Measurements from ENCODE around the gene RNF113A.
"Not testable (repeated sequence)": the region's sequence is repeated elsewhere in the genome, so short reads cannot be mapped to it uniquely, and the experiment has no call there.

Gene RNF113A

DNA sequence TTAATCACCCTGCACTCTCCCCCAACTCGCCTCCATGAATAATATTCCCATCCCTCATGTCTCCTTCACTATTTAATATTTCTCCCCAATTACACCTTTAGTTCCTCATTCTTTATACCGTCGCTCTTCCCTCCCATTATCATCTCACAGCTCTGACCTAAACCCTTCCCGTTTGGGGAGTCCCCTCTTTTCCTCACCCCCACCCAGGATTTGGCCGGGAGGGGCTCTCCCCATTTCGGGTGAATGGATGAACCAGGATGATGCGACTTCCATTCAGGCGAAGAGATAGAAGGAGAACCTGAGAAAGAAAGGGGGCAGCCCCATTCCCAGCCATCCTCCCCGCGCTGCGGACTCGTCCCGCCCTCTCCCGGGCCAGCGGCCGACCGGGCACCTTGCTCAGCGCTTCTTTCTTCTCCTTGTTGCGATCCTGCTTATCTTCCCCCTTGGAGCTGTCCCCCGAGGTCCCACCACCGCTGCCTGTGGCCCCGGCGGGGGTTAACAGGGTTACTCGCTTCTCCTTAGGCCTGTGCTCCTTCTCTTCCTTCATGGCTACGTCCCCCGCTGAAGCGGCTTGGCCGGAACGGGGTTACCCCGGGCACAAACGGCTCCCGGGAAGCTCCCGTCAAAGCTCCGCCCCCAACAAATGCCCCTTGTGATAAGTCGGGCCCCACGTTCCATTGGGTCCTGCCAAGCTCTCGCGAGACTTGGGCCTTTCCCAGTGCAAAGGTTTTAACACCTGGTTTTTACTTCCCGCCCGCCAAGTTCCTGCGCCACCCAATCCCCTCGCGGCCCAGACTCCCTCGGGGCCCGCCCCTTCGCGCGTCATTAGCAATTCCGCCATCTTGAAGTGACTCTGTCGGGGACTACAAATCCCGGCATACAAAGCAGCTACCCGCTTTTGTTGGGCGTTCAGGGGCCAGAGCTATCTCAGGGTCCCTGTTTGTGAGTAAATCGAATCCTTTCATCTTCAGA is 18.9 kb downstream of the RNF113A start, which contains the start of gene UPF3B:
TSS of gene UPF3B (minus strand) at position 582 of the 972 bp plus-strand sequence. CDS start at position 547, 35 bp downstream.
- peak; percentile 2 to 96 (median 87) for DNase-seq

DNA sequence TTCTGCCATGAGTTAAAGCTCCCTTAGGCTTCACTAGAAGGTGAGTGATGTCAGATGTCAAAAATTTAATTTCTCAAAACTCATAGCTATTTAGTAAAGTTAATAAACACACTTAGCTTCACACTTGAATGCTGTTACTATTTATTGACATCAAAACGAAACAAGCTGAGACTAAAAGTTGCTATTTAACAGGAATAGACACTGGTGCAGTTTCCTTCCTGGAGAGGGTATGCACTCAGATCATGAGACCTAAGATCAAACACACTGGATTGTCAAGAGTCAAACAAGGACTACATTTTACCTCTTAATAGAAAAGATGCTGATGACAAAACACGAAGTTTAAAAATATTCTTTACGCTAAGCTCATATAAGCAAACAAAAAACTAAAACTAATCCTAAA is 37.6 kb downstream of the RNF113A start:
- no peak for DNase-seq

DNA sequence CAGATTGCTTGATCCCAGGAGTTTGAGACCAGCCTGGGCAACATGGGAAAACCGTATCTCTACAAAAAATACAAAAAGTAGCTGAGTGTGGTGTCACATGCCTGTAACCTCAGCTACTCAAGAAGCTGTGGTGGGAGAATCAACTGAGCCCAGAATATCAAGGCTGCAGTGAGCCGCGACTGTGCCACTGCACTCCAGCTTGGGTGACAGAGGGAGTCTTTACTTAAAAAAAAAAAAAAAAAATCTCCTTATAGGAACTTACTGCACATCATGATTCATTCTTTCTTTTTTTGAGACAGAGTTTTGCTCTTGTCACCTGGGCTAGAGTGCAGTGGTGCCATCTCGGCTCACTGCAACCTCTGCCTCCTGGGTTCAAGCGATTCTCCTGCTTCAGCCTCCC is 43.1 kb downstream of the RNF113A start:
- DNase-seq: no peak

DNA sequence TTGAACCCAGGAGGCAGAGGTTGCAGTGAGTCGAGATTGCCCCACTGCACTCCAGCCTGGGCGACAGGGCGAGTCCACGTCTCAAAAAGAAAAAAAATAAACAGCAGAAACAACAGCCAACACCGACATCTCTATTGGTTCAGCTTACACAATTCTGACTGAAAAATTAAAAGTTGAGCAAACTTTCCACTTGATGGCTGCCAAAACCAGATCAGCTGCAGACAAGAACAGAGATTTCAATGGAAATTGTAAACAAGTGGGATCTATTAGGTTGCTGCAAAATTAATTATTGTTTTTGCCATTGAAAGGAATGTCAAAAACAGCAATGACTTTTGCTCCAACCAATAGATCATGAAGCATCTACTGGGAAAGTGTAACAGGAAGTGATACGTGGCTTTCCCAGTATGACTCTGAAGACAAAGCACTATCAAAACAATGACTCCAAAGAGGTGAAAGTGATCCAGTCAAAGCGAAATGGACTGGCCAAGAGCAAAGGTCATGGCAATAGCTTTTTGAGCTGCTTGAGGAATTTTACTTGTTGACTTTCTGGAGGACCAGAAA is 45.1 kb downstream of the RNF113A start:
- no peak for DNase-seq

DNA sequence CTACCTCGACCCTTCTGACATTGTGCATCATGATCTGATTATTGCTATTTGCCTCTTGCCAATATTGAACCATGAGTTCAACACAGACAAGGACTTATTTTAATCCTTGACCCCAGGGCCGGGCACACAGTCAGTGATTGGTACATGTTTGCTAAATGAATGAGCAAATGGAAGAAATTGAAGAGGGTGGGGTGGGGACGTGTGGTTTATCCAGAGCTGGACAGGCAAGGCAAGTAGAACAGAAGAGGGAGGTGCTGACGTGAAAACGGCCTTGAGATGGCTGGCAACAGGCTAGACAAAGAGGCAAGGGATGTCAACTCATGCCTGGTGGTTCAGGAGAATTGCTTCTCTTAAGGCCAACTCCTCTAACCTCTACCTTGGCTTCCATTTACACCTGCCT is 47.3 kb downstream of the RNF113A start:
- DNase-seq: not testable (repeated sequence)

DNA sequence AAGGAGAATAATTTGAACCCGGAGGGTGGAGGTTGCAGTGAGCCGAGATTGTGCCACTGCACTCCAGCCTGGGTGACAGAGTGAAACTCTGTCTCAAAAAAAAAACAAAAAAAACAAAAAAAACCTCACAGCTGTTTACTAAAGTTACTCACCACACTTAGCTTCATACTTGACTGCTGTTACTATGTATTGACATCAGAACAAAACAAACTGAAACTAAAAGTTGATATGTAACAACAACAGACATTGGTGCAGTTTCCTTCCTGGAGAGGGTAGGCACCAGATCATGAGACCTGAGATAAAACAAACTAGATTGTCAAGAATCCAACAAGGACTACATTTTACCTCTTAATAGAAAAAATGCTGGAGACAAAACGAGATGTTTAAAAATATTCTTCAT is 49.8 kb downstream of the RNF113A start:
- DNase-seq: not testable (repeated sequence)

Data from amygdala (tissue), 56 donors.